GM21360 (cell line): ENCODE results near the gene RNF183.
"Not testable (repeated sequence)": the region's sequence is repeated elsewhere in the genome, so short reads cannot be mapped to it uniquely, and the experiment has no call there.

Experiments
- ATAC-seq: cut with Tn5 transposase; IDR thresholded peaks from one replicate; pipeline ENCODE4 v1.9.1; 2021; ENCODE audit warnings: mild to moderate bottlenecking, moderate library complexity; ENCODE audit not compliant: unreplicated experiment

RNF183 gene

GRCh38 chr9:113317777-113318176 is 14.6 kb upstream of the RNF183 start:
- no peak for ATAC-seq

- no peak for ATAC-seq
Measured at GRCh38 chr9:113316030-113316429, 12.9 kb upstream of the RNF183 start.

GRCh38 chr9:113315231-113315630 is 12.1 kb upstream of the RNF183 start:
- no peak for ATAC-seq

GRCh38 chr9:113313261-113313660 is 10.1 kb upstream of the RNF183 start:
- no peak for ATAC-seq

GRCh38 chr9:113311961-113312360 is 8.8 kb upstream of the RNF183 start:
- no peak for ATAC-seq

GRCh38 chr9:113310538-113310937 is 7.4 kb upstream of the RNF183 start:
- ATAC-seq = no peak

- ATAC-seq = no peak
Measured at GRCh38 chr9:113309204-113309813, 6.1 kb upstream of the RNF183 start.

GRCh38 chr9:113307396-113307975 is 4.3 kb upstream of the RNF183 start:
- ATAC-seq = no peak

- ATAC-seq = no peak
Measured at GRCh38 chr9:113306566-113306965, 3.4 kb upstream of the RNF183 start.

GRCh38 chr9:113301548-113301947 is 1.6 kb downstream of the RNF183 start:
- ATAC-seq = no peak

GRCh38 chr9:113299800-113300292 is 3.3 kb downstream of the RNF183 start:
- ATAC-seq = no peak

GRCh38 chr9:113298924-113299770 is 4.0 kb downstream of the RNF183 start:
- ATAC-seq = no peak

GRCh38 chr9:113298311-113298710 is 4.9 kb downstream of the RNF183 start:
- no peak for ATAC-seq

GRCh38 chr9:113296796-113297558 is 6.2 kb downstream of the RNF183 start:
- no peak for ATAC-seq

- ATAC-seq = not testable (repeated sequence)
Measured at GRCh38 chr9:113296247-113296646, 6.9 kb downstream of the RNF183 start.

GRCh38 chr9:113293285-113293878 is 9.8 kb downstream of the RNF183 start:
- ATAC-seq = no peak

- no peak for ATAC-seq
Measured at GRCh38 chr9:113290052-113290607, 13.0 kb downstream of the RNF183 start.

GRCh38 chr9:113289091-113289490 is 14.1 kb downstream of the RNF183 start:
- no peak for ATAC-seq

GRCh38 chr9:113281356-113281755 is 21.8 kb downstream of the RNF183 start:
- ATAC-seq = no peak

- ATAC-seq = no peak
Measured at GRCh38 chr9:113278840-113279239, 24.3 kb downstream of the RNF183 start.
